H9 (cell line): ENCODE measurements around the gene ERVFRD-1. TPM values are rescaled to one million over a fixed set of nuclear protein-coding genes. Genes with fewer than 3 reads are reported as not detected.

Experiments used
- DNase-seq: peaks from one replicate; pipeline ENCODE4 v3.0.0-alpha.2; 2017
- H2AFZ ChIP-seq: one replicate; pipeline ENCODE4 v1.6.1; 2013; ENCODE audit warnings: mild to moderate bottlenecking, low read length, control low read depth, moderate library complexity
- H2AK5ac ChIP-seq: 2 replicates; pipeline ENCODE4 v1.6.1; 2013; ENCODE audit warnings: low read length, control low read depth, mixed read lengths; ENCODE audit not compliant: insufficient read length
- H2BK120ac ChIP-seq: one replicate; pipeline ENCODE4 v1.6.1; 2013; ENCODE audit warnings: low read depth, mild to moderate bottlenecking, low read length, control low read depth, inconsistent platforms; ENCODE audit not compliant: poor library complexity, severe bottlenecking
- H2BK12ac ChIP-seq: 2 replicates; pipeline ENCODE4 v1.6.1; 2013; ENCODE audit warnings: low read length, control low read depth, mixed read lengths, low read depth; ENCODE audit not compliant: insufficient read length
- H2BK15ac ChIP-seq: 2 replicates; pipeline ENCODE4 v1.6.1; 2013; ENCODE audit warnings: low read depth, low read length, control low read depth
- H2BK20ac ChIP-seq: one replicate; pipeline ENCODE4 v1.6.1; 2013; ENCODE audit warnings: low read depth, mild to moderate bottlenecking, low read length, control low read depth, inconsistent platforms; ENCODE audit not compliant: poor library complexity, severe bottlenecking
- H2BK5ac ChIP-seq: 2 replicates; pipeline ENCODE4 v1.6.1; 2013; ENCODE audit warnings: low read length, control low read depth, mixed read lengths; ENCODE audit not compliant: insufficient read length
- H3K14ac ChIP-seq: 2 replicates; pipeline ENCODE4 v1.6.1; 2013; ENCODE audit warnings: low read length, control low read depth; ENCODE audit not compliant: insufficient read depth
- H3K18ac ChIP-seq: 2 replicates; pipeline ENCODE4 v1.6.1; 2013; ENCODE audit warnings: low read depth, mild to moderate bottlenecking, mixed read lengths, low read length, control low read depth; ENCODE audit not compliant: insufficient read length
- H3K23ac ChIP-seq: 2 replicates; pipeline ENCODE4 v1.6.1; 2013; ENCODE audit warnings: low read length, control low read depth, mixed read lengths, low read depth; ENCODE audit not compliant: insufficient read length
- H3K23me2 ChIP-seq: 2 replicates; pipeline ENCODE4 v1.6.1; 2013; ENCODE audit warnings: low read depth, mild to moderate bottlenecking, mixed read lengths, low read length, control low read depth; ENCODE audit not compliant: insufficient read length, poor library complexity, severe bottlenecking
- H3K27ac ChIP-seq: 2 replicates; pipeline ENCODE4 v1.5.1; 2013; ENCODE audit warnings: low read length, control low read depth, mixed read lengths, low read depth; ENCODE audit not compliant: insufficient read length
- H3K27me3 ChIP-seq: 2 replicates; pipeline ENCODE4 v1.6.1; 2013; ENCODE audit warnings: low read length, control low read depth, inconsistent platforms; ENCODE audit not compliant: insufficient read depth
- H3K4ac ChIP-seq: 2 replicates; pipeline ENCODE4 v1.6.1; 2013; ENCODE audit warnings: low read depth, mild to moderate bottlenecking, control low read depth, inconsistent platforms, low read length, moderate library complexity
- H3K4me1 ChIP-seq: 2 replicates; pipeline ENCODE4 v1.6.1; 2013; ENCODE audit warnings: low read length, control low read depth, inconsistent platforms; ENCODE audit not compliant: insufficient read depth
- H3K4me2 ChIP-seq: 2 replicates; pipeline ENCODE4 v1.6.1; 2013; ENCODE audit warnings: low read length, control low read depth, mixed read lengths; ENCODE audit not compliant: insufficient read length, insufficient read depth
- H3K56ac ChIP-seq: 2 replicates; pipeline ENCODE4 v1.6.1; 2013; ENCODE audit warnings: low read depth, mild to moderate bottlenecking, mixed read lengths, low read length, control low read depth; ENCODE audit not compliant: insufficient read length
- H3K79me1 ChIP-seq: 2 replicates; pipeline ENCODE4 v1.6.1; 2013; ENCODE audit warnings: low read depth, mild to moderate bottlenecking, moderate library complexity, low read length, control low read depth, inconsistent platforms; ENCODE audit not compliant: insufficient read depth, poor library complexity, severe bottlenecking
- H3K79me2 ChIP-seq: 2 replicates; pipeline ENCODE4 v1.6.1; 2013; ENCODE audit warnings: low read length, control low read depth, inconsistent platforms; ENCODE audit not compliant: insufficient read depth
- H3K9ac ChIP-seq: 2 replicates; pipeline ENCODE4 v1.6.1; 2013; ENCODE audit warnings: low read length, control low read depth, mixed read lengths; ENCODE audit not compliant: insufficient read length; ENCODE audit errors: extremely low read depth
- H3K9me3 ChIP-seq: one replicate; pipeline ENCODE4 v1.6.1; 2013; ENCODE audit warnings: low read depth, low read length, inconsistent platforms; ENCODE audit not compliant: control insufficient read depth
- H3T11ph ChIP-seq: one replicate; pipeline ENCODE4 v1.6.1; 2013; ENCODE audit warnings: mild to moderate bottlenecking, low read length, control low read depth, inconsistent platforms
- H4K20me1 ChIP-seq: one replicate; pipeline ENCODE4 v1.6.1; 2013; ENCODE audit not compliant: control insufficient read depth, insufficient read length, insufficient read depth
- H4K5ac ChIP-seq: 2 replicates; pipeline ENCODE4 v1.6.1; 2013; ENCODE audit warnings: low read depth, mild to moderate bottlenecking, mixed read lengths, low read length, control low read depth; ENCODE audit not compliant: insufficient read length
- H4K8ac ChIP-seq: replicated peaks from 2 replicates; pipeline ENCODE4 v1.6.1; 2013; ENCODE audit warnings: low read length, control low read depth, mixed read lengths, low read depth; ENCODE audit not compliant: insufficient read length
- H4K91ac ChIP-seq: 2 replicates; pipeline ENCODE4 v1.6.1; 2013; ENCODE audit warnings: low read depth, mild to moderate bottlenecking, moderate library complexity, mixed read lengths, low read length, control low read depth; ENCODE audit not compliant: insufficient read length
- H3K27ac Mint-ChIP-seq, 3 experiments: 2 replicates in 2 of 3; 3 replicates in 1 of 3; pipeline ENCODE4 v1.8.0; 2020 to 2021; ENCODE audit warnings: mixed read lengths in 3 of 3, mild to moderate bottlenecking in 1 of 3, moderate library complexity in 1 of 3
- H3K27me3 Mint-ChIP-seq: 2 replicates; pipeline ENCODE4 v1.8.0; 2021; ENCODE audit warnings: low read depth, mild to moderate bottlenecking, moderate library complexity, mixed read lengths
- H3K36me3 Mint-ChIP-seq, 3 experiments: 2 replicates in 2 of 3; 3 replicates in 1 of 3; pipeline ENCODE4 v1.8.0; 2020 to 2021; ENCODE audit warnings: low read depth in 3 of 3, mixed read lengths in 3 of 3; ENCODE audit not compliant: insufficient read depth in 1 of 3
- H3K4me1 Mint-ChIP-seq, 2 experiments: 2 replicates each; pipeline ENCODE4 v1.8.0; 2020; ENCODE audit warnings: mixed read lengths in 2 of 2
- H3K4me3 Mint-ChIP-seq, 2 experiments: 2 replicates in 1 of 2; 3 replicates in 1 of 2; pipeline ENCODE4 v1.8.0; 2020 to 2021; ENCODE audit warnings: mild to moderate bottlenecking in 2 of 2, mixed read lengths in 2 of 2, moderate library complexity in 1 of 2
- H3K9me3 Mint-ChIP-seq, 2 experiments: 2 replicates in 1 of 2; 3 replicates in 1 of 2; pipeline ENCODE4 v1.8.0; 2020; ENCODE audit warnings: mild to moderate bottlenecking in 2 of 2, mixed read lengths in 2 of 2, moderate library complexity in 1 of 2
- CTCF ChIP-seq: fragments of 200-600 bp; sonication (generic); conservative IDR thresholded peaks from 3 replicates; pipeline ENCODE4 v1.8.0; 2021; ENCODE audit warnings: antibody characterized with exemption, mild to moderate bottlenecking
- WGBS: extraction: QIAGEN DNeasy Blood & Tissue Kit; methylation state at CpG from one replicate; pipeline ENCODE4 v1.1.7; 2013; ENCODE audit warnings: missing lambda C conversion rate, low lambda C conversion rate, mixed read lengths; ENCODE audit not compliant: insufficient read length; ENCODE audit errors: extremely low coverage; 5-methylcytosine and 5-hydroxymethylcytosine counted together
- total RNA-seq: library from RNA; stranded (reverse); gene quantifications from 2 replicates; pipeline ENCODE4 v1.2.1, GENCODE V29; 2021

The ERVFRD-1 gene
- total RNA-seq, 1 experiment from 2014 or later, result not detected

- Histone ChIP-seq H3K18ac (no peak overlapping the region), H3K9me3 (no peaks in the 10 kb centered on the region), H2BK5ac (no peak overlapping the region), H3K4me1 (no peaks in the 10 kb centered on the region; the same call in 1 of the 2 replicates), H4K8ac (no peak overlapping the region), H3K56ac (no peak overlapping the region), H3T11ph (no peak overlapping the region), H3K9ac (no peak overlapping the region), H4K5ac (no peak overlapping the region), H2BK20ac (no peak overlapping the region), H3K4me2 (no peak overlapping the region), H2AK5ac (no peak overlapping the region), H3K14ac (no peak overlapping the region), H3K79me2 (no peaks in the 10 kb centered on the region), H3K79me1 (no peaks in the 10 kb centered on the region), H2BK15ac (no peak overlapping the region), H4K91ac (no peak overlapping the region), H3K23me2 (no peaks in the 10 kb centered on the region), H4K20me1 (no peaks in the 10 kb centered on the region), H3K27ac (no peak overlapping the region), H2AFZ (no peak overlapping the region), H3K23ac (no peak overlapping the region), H2BK120ac (no peak overlapping the region), H3K27me3 (no peaks in the 10 kb centered on the region), H2BK12ac (no peak overlapping the region), H3K4ac (no peak overlapping the region)
- WGBS, result no CpG with 5 or more reads among the region's 6 CpGs
- no peak for TF ChIP-seq CTCF
- Mint-ChIP-seq H3K36me3 (no peaks in the 10 kb centered on the region), H3K27me3 (no peaks in the 10 kb centered on the region; the same call in 1 of the 2 replicates), H3K9me3 (no peaks in the 10 kb centered on the region), H3K4me3 (no peak overlapping the region), H3K4me1 (peaks cover 4 to 8% of the 10 kb centered on the region in 2 experiments; a peak in 3 of 4 replicates), H3K27ac (no peak overlapping the region)
- DNase-seq, result no peak
These were observed 44.8 kb downstream of the ERVFRD-1 start for GRCh38 chr6:11066505-11067347.
